Lung (tissue), 12 donors: ENCODE measurements around the gene SLC43A1. TPM values are rescaled to one million over a fixed set of nuclear protein-coding genes. Genes with fewer than 3 reads are reported as not detected.

Experiments used
- ATAC-seq: fragments of 200-7000 bp; cut with Tn5 transposase; one replicate; pipeline ENCODE4 v1.9.1; 2020; ENCODE audit warnings: moderate number of reproducible peaks; ENCODE audit not compliant: insufficient read depth, low FRiP score
- DNase-seq, 3 donors: peaks; one replicate each; pipeline ENCODE4 v3.0.0-alpha.2; 2013 to 2017
- H3K27ac ChIP-seq, 2 donors: one replicate each; pipeline ENCODE4 v1.5.1; 2013; ENCODE audit warnings: mild to moderate bottlenecking in 2 of 2, moderate library complexity in 2 of 2, control low read depth in 1 of 2, inconsistent platforms in 1 of 2, low read depth in 1 of 2, low read length in 1 of 2
- H3K27me3 ChIP-seq, 3 donors: one replicate each; pipeline ENCODE4 v1.5.1; 2013; ENCODE audit warnings: low read length in 2 of 3; ENCODE audit not compliant: control insufficient read depth in 3 of 3, insufficient read depth in 3 of 3
- H3K36me3 ChIP-seq, 4 donors: one replicate each; pipeline ENCODE4 v1.5.1; 2013; ENCODE audit warnings: low read length in 4 of 4, mild to moderate bottlenecking in 1 of 4, moderate library complexity in 1 of 4; ENCODE audit not compliant: control insufficient read depth in 4 of 4, insufficient read depth in 4 of 4
- H3K4me1 ChIP-seq, 5 donors: one replicate each; pipeline ENCODE4 v1.5.1; 2013; ENCODE audit warnings: low read length in 5 of 5, mild to moderate bottlenecking in 2 of 5, moderate library complexity in 1 of 5; ENCODE audit not compliant: control insufficient read depth in 5 of 5, insufficient read depth in 5 of 5
- H3K4me3 ChIP-seq: one replicate; pipeline ENCODE4 v1.5.1; 2013; ENCODE audit warnings: mild to moderate bottlenecking, control low read depth, moderate library complexity
- H3K9ac ChIP-seq, 2 donors: one replicate each; pipeline ENCODE4 v1.5.1; 2013; ENCODE audit warnings: low read length in 2 of 2, control low read depth in 1 of 2; ENCODE audit not compliant: insufficient read depth in 1 of 2
- H3K9me3 ChIP-seq, 4 donors: one replicate each; pipeline ENCODE4 v1.5.1; 2013; ENCODE audit warnings: low read length in 3 of 4, mild to moderate bottlenecking in 1 of 4, moderate library complexity in 1 of 4; ENCODE audit not compliant: control insufficient read depth in 4 of 4, insufficient read depth in 3 of 4
- CTCF ChIP-seq: IDR thresholded peaks from 2 replicates; pipeline ENCODE4 v1.5.1; 2012; ENCODE audit warnings: mild to moderate bottlenecking; ENCODE audit errors: control extremely low read depth, extremely low read depth
- WGBS, 2 donors: extraction: QIAGEN DNeasy Blood & Tissue Kit; methylation state at CpG; one replicate each; pipeline ENCODE4 v1.1.7; 2013; 5-methylcytosine and 5-hydroxymethylcytosine counted together
- polyA plus RNA-seq, 2 donors: library from polyadenylated mRNA; stranded (reverse); fragments of 200-250 nt; gene quantifications; one replicate each; pipeline ENCODE4 v1.2.1, GENCODE V29; 2013
- total RNA-seq, 2 donors: library from RNA; depleted of rRNA in 1 of 2; stranded (reverse); fragments of >200 nt in 1 of 2; gene quantifications; one replicate each; pipeline ENCODE4 v1.2.1, GENCODE V29; 2014 to 2021
- donor health status: control.
- donor health status: control.
- donor health status: Bipolar disorder and iron deficiency.
- donor health status: healthy.
- donor health status: DM: yes; HTN: yes; CAD: no.

SLC43A1 gene
- total and polyA plus RNA-seq, 4 donors: 10.3 to 18.7 (median 16.7) TPM

- Histone ChIP-seq H3K27me3 (no peaks in the 10 kb centered on the region), H3K4me1 (no peaks in the 10 kb centered on the region), H3K36me3 (peaks cover 3 to 52% (median 18%) of the 10 kb centered on the region in 4 donors), H3K4me3 (no peak overlapping the region), H3K9ac (no peak overlapping the region), H3K9me3 (no peaks in the 10 kb centered on the region), H3K27ac (no peak overlapping the region)
- DNase-seq: no peak
- TF ChIP-seq CTCF: no peak
- WGBS, 2 donors: 88 to 92% methylated on average over 8 of the region's 8 CpGs
- no peak for ATAC-seq
Observed at GRCh38 chr11:57556041-57556440, 40.5 kb upstream of the SLC43A1 start.

GRCh38 chr11:57555393-57555792, 39.9 kb upstream of the SLC43A1 start:
- Histone ChIP-seq H3K4me1 (no peaks in the 10 kb centered on the region), H3K27ac (no peak overlapping the region), H3K27me3 (no peaks in the 10 kb centered on the region), H3K9ac (no peak overlapping the region), H3K9me3 (no peaks in the 10 kb centered on the region), H3K4me3 (no peak overlapping the region), H3K36me3 (peaks cover 3 to 55% (median 21%) of the 10 kb centered on the region in 4 donors)
- no peak for TF ChIP-seq CTCF
- DNase-seq: no peak
- no peak for ATAC-seq
- WGBS, 2 donors: 82 to 88% methylated on average over 2 of the region's 2 CpGs

GRCh38 chr11:57552479-57552878, 37.0 kb upstream of the SLC43A1 start:
- H3K36me3 ChIP-seq: peaks cover 3 to 64% (median 23%) of the 10 kb centered on the region in 4 donors
- DNase-seq (no peak), ATAC-seq (no peak)
- no peak for TF ChIP-seq CTCF
- 87 to 93% methylated on average over 5 of the region's 5 CpGs for WGBS, 2 donors
- H3K27ac ChIP-seq: no peak overlapping the region
- no peaks in the 10 kb centered on the region for H3K9me3 ChIP-seq
- H3K4me1 ChIP-seq: no peaks in the 10 kb centered on the region
- no peak overlapping the region for H3K9ac ChIP-seq
- no peak overlapping the region for H3K4me3 ChIP-seq
- no peaks in the 10 kb centered on the region for H3K27me3 ChIP-seq

GRCh38 chr11:57551941-57552340, 36.4 kb upstream of the SLC43A1 start:
- TF ChIP-seq CTCF: no peak
- Histone ChIP-seq H3K27ac (no peak overlapping the region), H3K9me3 (no peaks in the 10 kb centered on the region), H3K36me3 (peaks cover 3 to 64% (median 23%) of the 10 kb centered on the region in 4 donors), H3K4me1 (no peaks in the 10 kb centered on the region), H3K27me3 (no peaks in the 10 kb centered on the region), H3K4me3 (no peak overlapping the region), H3K9ac (no peak overlapping the region)
- ATAC-seq (no peak), DNase-seq (no peak)
- 91 to 96% methylated on average over 4 of the region's 4 CpGs for WGBS, 2 donors
